Glomerular visceral epithelial cell (primary cell): ENCODE data around the gene EVA1A.

Experiments
- DNase-seq: peaks from one replicate; pipeline ENCODE4 v3.0.0-alpha.2; 2016; ENCODE audit errors: extremely low spot score

Gene EVA1A

DNA sequence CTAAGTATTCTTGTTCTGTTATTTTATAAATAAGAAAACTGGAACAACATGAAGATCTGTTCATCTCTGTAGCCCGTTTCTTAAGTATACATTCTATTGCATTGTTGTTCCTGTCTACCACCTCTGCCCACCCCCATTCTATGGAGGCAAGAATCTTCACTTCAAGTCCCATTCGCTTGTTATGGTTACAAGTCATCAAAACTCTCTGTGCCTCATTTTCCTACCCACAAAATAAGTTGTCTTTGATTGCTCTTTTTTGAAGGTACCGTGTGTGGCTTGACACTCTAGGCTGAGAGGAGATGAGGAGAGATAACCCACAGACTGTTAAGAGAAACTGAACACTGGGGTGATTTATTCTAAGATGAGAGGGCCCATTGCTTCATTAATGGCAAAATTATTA lies 2.9 kb upstream of the EVA1A start:
- DNase-seq, result no peak

DNA sequence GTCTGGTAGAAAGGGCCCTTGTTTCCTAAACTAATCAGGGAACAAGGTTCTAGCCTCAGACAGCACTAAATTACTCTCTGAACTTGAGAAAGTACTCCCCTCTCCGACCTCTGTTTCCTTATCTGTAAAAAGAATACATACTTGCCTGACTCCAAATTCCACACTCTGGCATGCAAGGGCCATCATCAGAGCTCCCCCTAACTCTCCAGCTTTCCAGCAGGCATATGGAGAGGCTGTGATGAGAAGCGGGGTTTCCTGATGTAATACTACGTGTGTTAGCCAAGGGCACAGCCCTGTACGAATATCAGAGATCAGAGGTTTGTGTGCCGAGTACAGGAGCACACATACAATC lies 1.8 kb upstream of the EVA1A start:
- no peak for DNase-seq

DNA sequence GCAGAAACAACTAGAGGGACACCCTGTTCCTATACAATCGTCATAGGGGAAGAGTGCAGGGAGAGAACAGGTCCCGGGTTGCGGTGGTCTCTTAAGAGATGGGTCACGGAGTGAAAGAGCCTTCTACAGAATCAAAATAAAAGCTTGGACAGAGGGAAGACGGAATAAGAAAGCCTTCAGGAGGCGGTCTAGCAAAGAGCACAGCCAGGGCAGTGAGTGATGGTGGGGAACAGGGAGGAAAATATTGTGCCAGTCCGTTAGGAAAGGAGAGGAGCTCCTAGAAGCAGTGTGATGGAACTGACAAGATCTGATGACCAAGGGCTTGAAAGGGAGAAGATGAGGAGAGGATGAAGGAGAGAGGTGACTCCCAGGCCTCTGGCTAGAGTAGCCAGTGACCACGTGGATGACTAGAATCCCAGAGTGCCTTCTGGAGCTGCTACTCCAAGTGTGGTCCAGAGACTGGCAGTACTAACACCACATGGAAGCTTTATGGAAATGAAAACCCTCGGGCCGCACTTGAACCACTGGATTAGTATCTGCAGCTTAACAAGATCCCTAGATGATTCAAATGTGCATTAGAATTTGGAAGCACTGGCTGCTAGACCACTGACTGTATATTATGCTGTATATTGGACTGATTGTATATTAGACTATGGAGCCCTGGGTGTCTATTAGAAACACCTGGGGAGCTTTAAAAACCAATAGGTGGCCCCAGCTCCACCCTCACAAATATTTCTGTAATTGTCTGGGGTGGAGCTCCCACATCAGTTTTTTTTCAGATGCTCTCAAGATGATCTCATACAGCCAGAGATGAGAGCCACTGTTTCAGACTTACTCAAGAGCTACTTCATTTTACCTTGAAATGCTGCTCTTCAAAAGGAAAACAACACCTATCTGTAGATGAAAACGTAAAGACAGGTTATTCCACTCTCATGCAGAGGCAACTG lies 1.1 kb upstream of the EVA1A start:
- peak; percentile 31 for DNase-seq

DNA sequence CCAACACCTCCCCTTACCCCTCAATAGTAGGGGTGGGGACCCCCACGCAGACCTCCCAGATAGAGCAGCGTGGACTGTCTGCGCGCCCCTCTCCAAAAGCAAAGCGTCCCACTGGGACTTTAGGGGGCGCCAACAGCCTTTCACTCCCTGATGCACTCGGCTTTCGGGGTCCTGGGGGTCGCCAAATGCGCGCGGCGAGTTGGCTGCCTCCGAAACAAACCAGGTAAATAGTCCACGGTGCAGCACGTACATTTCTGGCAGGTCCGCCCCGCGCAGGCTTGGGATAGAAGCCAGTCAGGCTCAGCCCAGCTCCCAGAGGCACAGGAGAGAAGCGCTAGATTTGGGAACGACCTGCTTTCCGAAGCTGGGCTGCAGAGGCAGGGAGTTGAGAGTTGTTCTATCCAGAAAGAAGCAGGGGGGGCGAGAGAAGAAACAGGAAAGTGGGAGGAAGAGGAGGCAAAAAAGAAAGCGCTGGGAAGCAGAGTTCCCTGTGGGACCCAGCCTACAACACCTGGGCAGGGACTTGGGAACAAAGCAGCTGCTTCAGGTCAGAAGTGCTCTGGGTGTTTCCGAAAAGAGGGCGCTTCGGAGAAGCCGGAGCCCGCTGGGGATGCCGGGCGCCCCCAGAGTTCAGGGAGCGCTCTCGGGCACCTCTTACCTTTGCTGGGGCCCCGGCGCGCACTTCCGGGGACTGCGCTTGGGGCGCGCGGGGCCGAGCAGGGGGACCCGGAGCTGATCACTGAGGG lies 544 bp downstream of the EVA1A start:
- peak; percentile 24 for DNase-seq

DNA sequence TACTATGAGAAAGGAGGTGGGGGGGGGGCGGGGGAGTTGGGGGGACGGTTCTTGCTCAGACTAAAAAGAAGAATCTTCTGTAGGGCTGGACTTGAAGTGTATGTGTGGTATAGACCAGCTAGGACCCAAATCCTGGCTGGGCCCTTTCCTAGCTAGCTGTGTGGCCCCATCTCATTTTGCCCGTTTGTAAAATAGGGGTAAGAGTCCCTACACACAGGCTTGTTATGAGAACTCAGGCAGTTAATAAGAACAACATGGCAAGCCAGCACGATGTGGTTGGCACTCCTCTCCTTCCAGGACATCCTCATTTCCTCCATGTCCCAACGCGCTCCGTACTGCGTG lies 1.1 kb downstream of the EVA1A start:
- DNase-seq, result peak; percentile 16

DNA sequence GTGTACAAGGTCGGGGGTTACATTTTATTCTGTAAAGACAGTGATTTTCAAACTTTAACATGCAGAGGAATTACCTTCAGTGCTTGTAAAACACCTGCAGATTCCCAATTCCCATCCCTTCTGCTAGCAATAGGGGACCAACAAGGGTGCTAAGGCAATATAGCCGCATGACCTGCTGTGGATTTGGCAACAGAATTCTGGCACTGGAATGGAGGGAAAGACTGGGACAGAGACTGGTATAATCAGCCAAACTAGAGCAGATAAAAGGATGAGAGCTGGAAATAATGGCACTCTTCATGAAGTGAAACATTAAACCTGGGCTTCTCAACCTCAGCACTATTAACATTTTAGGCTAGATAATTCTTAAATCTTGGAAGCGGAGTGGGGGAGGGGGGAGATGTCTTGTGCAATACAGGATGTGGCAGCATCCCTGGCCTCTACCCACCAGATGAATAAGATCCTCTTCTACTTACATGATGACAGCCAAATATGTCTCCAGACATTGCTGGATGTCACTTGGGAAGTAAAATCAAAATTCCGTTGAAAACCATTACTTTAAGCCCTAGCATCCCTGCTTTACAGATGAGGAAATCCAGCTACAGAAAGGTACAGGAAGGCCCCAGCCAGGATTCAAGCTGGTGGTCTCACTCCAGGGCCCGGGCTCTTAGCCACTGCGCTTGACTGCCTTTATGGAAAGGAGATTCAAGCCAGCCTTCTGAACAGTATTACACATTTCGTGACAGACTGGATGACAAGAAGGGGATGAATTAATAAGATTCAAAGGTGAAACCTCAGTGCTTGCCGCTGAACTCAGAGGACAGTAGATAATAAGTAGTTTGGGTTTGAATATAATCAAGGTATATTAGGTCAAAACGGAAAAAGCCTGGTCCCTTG lies 1.7 kb downstream of the EVA1A start:
- DNase-seq, result peak; percentile 60

DNA sequence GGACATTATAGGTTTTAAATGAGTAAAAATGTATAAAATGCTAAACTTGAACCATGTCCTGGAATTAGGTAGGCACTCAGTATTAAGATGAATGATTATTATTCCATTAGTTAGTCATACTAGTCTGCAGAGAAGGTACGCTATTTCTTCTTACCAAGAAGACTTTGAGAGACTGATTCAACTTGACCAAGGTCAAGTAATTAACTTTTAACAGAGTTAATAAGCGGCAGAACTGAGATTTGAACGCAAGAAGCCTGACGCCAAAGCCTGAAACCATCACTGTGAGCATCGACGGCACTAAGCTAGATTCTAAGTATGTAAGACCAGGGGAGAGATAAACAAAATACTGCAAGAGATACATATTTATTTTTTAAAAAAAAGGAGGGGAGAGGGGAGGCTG lies 2.6 kb downstream of the EVA1A start:
- DNase-seq, result no peak

DNA sequence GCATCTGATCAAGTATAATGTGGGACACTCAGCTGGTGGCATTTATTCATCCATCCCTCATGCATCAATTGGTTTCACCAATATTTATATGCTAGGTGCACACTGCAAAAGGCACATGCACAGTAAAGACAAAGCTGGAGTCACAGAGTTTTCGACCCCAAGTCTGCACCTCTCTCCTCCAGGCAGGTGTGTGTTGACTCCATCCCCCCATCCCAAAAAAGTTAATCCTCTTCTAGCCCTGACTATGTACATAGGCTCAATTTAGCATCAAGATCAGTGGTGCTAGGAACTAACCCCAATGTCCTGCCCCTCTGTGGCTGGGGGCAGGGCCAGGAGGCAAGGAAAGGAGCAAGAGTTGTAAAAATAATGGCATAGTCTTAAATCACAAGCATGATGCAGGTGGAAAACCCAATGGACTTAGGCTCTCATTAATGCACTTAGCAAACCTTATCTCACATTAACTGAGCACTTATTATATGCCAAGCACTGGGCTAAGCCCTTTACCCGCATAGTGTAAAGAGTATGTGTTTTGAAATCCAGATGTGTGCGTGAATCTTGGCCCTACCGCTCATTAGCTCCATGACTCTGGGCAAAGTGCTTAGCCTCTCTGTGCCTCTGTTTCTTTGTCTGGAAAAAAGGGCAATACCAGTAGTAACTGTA lies 3.1 kb downstream of the EVA1A start:
- no peak for DNase-seq

DNA sequence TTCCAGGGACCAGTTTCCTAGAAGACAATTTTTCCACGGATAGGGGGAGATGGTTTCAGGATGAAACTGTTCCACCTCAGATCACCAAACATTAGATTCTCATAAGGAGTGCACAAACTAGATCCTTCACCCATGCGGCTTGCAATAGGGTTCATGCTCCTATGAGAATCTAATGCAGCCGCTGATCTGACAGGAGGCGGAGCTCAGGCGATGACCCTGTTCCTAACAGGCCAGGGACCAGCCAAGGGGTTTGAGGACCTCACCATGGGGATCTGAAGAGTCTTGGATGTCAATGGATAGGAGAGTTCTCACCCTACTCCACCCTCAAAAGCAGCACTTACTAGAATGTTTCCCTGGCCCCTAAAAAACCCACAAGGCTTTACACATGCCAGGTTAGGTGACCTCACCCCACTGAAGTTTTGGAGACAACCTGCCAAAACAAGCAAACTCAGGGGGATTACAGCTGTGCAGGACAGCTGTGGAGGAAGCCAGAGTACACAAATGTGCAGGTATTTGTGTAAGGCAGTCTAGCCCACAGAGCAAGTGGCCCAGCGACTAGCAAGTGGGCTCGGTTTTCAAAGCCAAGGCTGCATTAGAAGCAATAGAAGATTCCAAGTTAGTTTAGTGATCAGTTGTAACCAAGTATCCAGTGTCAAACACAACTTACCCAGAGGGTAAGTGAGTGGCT lies 3.9 kb downstream of the EVA1A start:
- DNase-seq, result peak; percentile 40

DNA sequence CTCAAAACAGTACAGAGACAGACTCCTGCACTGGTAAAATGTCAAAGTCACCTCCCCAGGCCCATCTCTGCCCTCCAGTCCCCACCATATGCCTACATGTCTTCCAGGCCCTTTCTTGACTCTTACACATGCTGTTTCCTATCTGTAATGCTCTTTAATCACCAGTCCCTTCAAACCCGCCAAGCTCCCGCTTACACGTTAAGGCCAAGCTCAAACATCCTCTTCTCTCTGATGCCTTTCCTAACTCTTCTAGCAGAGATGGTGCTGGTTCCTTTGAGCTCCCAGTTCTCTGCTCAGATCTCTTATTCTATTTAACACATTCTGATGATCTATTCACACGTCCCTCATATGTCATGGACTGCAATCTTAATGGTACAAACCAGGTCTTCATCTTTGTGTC lies 5.0 kb downstream of the EVA1A start:
- DNase-seq, result no peak

DNA sequence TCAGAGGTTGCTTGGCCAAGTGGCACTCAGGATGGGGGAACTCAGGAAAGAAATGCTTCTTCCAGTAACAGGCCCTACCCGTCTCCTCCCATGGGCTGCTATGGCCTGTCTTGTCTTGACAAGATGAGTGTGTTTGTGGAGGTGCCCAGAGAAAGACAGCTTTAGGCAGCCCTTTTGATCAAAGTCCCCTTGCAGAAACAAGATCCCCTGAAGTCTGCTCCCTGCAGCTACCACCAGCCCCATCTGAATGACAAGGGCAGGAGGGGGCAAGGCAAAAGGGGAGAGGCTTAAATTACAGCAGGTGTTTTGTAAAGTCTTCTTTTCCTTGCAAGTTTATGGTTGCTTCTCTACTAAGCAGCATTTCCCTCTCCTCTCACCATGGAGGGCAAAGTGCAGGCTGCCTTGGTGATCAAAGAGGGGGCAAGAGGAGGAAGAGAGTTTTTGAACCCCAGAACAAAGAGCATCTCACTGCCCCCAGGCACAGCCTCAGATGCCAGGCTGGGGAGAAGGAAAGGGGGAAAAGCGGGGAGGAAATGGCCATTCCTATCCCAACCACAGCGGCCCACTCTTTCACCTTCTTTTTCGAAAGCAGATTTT lies 6.7 kb downstream of the EVA1A start:
- no peak for DNase-seq

DNA sequence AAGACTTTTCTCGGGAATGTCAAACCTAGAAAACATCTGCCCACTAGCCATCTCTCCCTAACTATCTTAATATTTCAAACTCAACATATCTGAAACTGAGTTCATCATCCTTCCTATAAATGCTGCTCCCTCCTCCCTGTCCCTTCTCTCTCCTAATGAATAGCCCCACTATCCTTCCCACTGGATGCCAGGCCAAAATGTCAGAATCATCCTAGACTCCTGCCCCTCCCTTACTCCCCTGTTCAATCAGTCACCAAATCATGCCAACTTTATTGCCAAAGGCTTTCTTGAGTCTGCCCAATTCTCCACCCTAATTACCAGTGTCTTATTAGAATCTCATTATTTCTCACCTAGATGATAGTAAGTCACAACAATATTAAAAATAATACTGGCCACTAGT lies 8.5 kb downstream of the EVA1A start:
- no peak for DNase-seq

DNA sequence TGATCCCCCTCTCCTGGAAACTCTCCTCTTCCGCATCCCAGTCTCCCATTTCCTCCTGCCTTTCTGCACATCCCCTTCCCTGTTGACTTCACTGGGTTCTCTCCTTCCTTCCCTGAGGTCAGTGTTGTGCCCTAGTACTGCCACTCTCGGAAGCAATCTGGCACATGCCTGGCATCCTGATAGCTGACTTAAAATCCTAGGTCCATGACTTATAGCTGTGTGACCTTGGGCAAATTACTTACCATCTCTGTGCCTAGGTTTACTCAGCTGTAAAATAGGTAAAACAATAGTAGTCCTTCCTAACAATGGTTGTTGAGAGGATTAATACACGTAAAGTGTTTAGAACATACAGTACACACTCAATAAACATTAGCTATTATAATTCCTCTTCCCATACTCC lies 9.3 kb downstream of the EVA1A start:
- DNase-seq, result no peak

DNA sequence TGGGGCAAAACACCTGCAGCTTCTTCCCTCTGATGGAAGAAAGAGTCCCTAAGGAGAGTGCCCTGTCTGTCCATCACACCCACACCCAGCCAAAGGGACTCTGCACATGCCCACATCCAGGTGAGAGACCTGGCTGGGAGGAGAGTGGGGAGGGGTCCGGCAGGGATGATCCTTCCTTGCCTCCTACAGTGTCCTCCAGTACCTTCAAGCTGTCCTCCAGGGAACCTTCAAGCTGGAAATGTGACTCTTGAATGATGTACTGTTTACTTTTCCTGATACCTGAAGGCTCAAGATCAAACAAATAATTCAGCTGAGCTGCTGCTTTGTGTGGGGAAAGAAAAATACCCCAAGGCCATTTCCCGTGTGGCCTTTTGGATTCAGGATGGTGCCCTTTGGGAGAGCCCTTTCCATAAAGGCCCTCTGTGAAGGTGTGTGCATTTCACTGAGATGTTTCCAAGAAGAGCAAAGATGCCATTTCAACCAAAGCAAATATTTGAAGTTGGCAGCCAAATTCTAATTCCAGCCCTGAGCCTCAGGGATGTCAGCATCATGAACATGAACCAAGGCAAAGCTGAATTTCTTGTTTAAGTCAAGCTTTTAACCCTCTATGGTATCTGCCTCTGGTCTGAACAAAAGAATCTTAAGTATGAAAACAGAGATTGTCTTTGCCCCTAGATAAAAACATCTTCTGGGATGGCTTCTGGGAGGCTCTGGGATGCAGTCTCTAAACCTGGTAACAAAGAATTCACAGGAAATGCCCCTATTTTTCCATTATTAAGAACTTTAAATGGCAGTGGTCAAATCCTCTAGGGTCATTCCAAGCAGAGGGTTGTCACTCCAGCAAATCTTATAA lies 11.1 kb downstream of the EVA1A start:
- no peak for DNase-seq

DNA sequence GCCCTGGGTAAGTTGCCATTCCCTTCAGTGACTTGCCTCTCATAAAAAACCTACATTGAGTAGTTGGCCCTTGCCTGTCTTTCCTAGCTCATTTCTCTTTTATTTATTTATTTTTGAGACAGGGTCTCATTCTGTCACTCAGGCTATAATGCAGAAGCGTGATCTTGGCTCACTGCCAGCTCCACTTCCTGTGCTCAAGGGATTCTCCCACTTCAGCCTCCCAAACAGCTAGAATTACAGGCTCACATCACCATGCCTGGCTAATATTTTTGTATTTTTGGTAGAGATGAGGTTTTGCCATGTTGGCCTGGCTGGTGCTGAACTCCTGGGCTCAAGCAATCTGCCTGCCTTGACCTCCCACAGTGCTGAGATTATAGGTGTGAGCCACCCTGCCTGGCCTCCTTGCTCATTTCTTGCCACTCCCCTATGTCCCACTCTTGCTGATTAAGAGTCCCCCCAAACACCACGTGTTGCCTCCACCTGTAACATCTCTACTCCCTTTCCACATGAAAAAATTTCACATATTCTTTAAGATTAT lies 12.6 kb downstream of the EVA1A start:
- DNase-seq, result peak; percentile 60

DNA sequence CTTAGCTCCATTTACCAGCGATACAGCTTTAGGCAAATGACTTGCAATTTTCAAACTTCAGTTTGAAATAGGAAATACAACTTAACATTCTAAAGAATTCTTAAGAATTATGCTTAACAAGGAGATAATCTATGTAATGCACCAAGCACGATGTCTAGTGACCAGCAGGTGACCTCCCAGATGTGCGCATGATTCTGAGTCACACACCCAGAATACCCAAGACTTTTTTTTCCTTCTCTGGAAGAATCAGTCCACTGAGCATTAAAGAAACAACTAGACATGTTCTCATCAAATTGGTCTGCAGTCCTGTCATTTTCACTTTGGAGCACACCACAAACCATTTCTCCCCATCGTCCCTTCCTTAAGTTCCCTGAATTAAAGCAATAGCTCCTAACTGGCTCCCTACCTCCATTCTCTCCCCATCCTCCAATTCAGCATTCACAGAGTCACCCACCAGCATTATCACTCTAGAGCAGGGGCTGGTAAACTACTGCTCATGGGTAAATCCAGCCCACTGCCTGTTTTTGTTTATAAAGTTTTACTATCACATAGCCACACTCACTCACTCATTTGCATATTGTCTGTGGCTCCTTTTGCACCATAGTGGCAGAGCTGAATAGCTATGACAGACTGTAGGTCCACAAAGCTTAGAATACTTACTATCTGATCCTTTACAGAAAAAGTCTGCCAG lies 13.2 kb downstream of the EVA1A start:
- DNase-seq, result peak; percentile 87

DNA sequence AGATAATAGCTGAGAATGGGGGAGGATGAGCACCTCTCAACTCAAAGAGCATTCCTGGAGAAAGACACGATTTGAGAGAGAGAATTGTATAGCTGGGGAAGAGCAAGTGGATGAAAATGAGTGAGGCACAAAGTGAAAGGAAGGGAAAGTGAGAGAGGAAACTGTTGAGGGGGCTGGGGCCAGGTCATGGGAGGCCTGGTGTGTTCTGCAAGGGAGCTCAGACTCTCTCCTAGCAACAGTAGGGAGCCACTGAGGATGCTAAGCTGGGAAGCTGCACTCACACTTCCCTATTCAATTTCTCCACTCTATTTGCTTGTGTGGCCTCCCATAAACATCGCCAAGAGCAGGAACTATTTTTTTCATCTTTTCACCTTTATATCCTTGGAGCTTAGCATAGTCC lies 14.8 kb downstream of the EVA1A start:
- DNase-seq, result no peak

DNA sequence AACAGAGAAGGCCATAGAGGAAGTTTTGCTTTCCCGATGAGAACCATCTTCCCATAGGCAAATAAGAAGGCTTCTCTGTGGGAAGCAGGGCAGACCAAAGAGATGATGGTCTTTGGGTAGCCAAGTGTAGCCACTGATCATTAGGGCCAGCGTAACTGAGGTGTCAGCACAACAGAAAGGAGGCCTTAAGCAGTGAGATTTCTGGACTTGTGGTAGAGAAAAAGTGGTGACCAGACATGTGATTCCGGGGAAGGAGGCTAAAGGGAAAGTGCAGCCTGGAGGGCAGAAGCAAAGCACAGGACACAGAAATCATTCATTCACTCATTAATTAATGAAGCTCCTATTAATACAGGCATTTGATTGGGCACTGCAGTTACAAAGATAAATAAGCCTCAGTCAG lies 15.4 kb downstream of the EVA1A start:
- DNase-seq, result no peak

DNA sequence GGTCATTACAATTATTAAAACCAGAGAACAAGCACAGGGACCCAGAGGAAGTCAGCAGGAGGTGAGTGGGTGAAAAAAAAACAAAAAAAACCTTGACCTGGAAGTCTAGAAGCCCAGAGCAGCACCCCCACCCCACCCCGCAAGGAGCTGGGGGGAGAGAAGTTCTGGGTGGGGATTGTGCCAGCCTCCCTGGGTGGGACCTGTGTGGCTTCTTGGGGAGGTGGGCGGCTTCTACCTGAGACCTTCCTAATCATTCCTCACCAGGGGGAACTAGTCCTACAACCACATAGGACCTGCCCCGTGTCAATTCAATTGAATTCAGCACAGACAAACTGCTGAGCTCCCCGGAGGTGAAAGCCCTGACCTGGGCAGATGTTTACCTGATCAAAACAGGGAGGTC lies 17.3 kb downstream of the EVA1A start:
- DNase-seq, result no peak
